Superior temporal gyrus (tissue), 1 donor: Measurements from ENCODE around the gene RNF41.

Experiments used
- DNase-seq: peaks from one replicate; pipeline ENCODE4 v3.0.0-alpha.2; 2016; ENCODE audit errors: extremely low spot score

The RNF41 gene

DNA sequence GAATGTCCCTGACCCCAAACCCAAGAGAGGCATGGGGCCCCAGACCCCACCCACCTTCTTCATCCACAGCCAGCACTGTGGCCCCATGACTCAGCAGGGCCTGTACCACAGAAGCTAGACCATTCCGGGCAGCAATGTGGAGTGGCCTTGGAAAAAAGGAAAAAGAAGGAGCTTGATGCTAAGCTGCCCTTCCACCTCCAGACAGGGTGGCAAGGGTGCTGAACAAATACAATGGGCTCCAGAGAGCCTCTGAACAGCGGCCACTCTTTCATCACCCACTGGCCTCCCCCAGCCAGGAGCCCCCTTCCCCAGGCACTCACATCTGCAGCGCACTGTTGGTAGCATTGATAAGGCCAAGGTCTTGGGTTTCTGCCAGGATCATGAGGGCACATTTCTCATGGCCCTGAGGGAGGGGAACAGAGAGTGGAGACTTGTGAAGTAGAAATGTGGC, 22.0 kb upstream of the RNF41 start:
- no peak for DNase-seq

DNA sequence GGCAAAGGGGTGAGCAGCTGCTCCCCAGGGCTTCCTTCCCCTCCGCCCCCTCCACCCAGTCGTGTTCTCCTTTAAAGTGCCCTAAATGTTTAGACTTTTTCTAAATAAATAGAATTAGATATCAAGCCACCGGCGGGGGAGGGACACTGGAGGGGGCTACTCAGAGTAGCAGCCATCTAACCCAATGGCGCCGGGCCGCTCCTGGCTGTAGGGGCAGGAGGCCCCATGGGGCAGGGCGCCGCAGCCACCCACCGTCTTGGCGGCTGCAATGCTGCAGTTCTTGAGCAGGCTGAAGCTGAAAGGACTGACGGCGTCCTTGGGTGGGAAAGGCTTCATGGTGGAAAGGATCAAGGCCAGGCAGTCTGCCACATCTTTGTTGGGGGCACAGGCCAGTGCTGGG, 21.3 kb upstream of the RNF41 start:
- DNase-seq = no peak

DNA sequence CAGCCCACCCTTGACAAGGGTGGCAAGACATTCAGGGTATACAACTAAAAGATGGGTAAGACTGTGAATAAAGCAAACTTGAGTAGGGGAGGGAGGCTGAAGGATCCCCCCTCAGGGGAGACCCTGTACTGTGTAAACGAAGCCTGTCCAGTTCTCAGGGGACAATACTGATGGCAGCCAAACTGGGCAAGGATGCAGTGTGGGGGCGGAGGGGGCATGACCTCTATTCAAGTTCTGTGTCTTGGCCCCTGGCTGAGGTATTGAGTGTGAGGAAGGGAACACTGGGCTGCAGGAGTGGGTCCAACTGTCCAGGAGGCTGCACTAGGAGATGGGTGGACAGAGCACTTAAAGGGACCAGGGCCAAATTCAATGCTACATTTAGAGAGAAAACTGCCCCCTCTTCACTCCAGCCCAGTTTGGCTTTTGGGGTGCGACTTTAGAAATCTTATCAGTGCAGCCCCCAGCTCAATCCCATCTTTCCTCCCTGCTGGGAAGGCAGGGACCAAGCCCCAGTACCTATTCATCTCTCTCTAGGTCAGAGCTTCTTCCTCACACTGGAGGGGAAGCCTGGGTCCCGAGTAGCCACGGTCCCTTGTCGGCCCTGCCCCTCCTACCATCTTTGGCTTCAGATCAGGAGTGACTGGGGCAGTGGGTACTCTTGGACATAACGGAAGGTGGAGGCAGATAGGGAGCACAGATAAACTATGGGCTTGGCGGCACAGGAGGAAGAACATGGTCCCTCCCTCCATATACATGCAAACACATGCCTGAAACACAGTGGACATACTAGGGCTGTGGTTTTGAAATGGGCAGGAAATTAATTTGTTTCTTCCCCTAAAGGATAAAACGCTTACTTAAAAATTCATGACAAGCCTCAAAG, 19.9 kb upstream of the RNF41 start:
- no peak for DNase-seq

DNA sequence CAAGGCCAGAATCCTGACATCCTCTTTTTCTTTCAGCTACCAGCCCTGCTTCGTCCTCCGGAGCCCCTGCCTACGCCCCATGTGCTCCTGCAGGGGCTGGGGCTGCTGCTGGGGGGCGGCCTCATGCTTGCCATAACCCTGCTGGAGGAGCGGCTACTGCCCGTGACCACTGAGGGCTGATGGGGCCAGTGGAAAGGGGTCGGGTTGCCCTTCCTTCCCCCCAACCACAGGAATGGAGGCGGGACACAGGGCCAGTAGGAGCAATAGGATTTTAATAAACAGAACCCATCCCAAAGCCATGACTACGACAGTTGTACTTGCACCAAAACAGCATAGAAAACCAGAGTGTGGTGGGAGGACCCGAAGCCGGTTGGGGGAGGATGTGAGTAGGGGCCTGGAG, 15.8 kb upstream of the RNF41 start:
- DNase-seq = no peak

DNA sequence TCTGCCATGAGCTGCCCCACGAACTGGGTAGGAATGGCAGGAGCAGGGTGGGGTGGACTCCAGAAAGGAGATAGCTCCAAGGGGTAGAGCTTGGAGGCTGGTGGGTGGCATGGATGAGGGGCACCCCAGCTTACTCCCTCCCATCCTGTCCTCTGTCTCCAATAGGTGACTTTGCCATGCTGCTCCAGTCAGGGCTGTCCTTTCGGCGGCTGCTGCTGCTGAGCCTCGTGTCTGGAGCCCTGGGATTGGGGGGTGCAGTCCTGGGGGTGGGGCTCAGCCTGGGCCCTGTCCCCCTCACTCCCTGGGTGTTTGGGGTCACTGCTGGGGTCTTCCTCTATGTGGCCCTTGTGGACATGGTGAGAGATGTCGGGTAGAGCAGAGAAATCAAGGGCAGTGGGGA, 15.3 kb upstream of the RNF41 start:
- DNase-seq = no peak

DNA sequence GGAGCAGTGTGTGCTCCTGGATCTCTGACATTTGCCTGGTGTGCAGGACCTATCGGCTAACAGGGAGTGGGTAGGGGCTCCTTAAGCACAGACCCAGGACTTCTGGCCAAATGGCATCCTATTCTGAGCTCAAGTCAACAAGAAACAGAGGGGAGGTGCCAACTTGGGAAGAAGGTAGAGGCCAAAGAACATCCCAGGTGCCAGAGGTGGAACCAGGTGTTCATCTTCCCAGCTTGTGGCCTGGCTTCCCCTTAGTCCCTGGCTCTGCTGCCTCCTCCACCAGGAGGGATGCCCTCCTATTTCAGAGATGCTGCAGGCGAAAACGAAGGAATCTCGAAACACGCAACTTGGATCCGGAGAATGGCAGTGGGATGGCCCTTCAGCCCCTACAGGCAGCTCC, 14.4 kb upstream of the RNF41 start:
- no peak for DNase-seq

DNA sequence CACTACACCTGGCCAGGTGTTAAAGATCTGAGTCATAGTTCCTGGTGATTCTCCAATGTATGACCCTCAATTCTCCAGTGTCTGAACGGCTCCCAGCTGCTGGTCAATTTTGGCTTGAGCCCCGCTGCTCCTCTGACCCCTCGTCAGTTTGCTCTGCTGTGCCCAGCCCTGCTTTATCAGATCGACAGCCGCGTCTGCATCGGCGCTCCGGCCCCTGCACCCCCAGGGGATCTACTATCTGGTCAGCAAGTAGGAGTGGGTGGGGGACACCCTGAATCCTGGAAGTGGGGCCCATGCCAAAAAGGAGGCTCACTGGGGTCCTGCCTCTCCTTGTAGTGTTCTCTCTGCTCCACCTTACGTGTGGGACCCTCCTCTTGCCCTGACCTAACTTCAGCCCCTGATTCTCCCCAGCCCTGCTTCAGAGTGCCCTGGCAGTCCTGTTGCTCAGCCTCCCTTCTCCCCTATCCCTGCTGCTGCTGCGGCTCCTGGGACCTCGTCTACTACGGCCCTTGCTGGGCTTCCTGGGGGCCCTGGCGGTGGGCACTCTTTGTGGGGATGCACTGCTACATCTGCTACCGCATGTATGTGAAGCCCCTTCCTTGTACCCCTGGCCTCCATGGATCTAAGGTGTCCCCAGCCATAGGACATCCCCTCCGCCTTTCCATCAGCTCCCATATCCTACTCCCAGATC, 13.2 kb upstream of the RNF41 start:
- DNase-seq = no peak

DNA sequence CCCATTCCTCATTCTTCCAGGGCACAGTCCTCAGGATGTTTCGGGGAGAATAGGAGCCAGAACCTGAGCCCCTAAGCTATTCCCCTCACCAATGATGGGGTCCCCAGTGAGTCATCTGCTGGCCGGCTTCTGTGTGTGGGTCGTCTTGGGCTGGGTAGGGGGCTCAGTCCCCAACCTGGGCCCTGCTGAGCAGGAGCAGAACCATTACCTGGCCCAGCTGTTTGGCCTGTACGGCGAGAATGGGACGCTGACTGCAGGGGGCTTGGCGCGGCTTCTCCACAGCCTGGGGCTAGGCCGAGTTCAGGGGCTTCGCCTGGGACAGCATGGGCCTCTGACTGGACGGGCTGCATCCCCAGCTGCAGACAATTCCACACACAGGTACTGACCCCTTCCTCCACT, 9.5 kb upstream of the RNF41 start:
- DNase-seq = no peak

DNA sequence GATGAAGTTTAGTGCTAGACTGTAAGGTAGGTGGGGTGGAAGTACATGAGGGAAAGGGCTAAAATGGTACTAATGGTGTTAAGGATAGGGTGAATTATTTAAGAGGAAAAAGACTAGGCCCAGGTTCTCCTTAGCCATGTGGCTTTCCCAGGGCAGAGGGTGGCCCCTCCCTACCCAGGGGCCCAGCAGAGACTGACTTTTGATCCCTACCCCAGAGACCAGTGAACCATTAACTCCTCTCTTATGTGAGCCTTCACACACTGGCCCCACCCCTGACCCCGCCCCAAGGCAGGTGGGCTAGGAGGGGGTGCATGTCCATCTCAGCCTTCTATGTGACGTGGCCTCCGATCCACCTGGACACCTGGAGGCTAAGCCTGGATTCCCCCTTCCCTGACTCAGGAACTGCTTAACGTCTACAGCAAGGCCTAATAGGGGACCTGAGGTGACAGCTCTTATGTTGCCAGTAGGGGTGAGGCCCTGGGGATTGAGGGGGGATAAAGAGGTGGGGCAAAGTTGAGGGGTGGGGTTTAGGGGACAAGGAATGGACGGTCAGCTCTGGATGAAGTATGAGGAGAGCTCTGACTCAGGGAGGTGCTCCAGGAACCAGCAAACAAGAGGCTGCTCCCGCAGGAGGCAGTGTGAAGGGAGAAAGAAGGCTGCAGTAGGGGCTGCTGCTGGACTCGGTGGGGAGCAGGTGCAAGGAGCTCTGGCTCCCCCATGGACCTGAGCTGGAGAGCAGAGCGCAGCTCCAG, 8.9 kb upstream of the RNF41 start:
- DNase-seq = no peak

DNA sequence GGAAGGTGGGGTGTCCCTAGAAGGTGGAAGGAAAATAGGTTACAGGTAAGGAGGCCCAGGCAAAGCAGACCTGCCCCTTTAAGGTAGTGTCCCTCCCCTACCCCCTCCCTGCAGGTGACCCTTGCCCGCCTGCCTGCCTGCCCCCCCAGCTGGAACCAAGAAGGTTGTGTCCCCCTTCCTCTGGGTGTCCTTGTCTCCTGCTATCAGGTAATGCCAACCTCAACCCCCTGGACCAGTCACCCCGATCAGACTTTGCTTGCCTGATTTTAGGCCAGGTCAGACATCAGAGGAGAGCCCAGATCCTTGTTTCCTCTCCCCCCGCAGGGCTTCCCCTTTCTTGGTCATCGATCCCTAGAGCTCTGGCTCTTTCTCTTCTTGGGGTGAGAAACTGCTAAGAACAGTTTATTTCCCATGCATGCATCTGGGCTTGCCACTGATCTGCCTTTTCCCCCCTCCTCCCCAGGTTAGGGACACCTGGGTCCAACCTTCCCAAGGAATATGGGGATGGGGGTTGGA, 8.3 kb upstream of the RNF41 start, which contains the start of gene SLC39A5:
Gene SLC39A5 (plus strand): TSS at position 136 of the 516 bp plus-strand sequence. CDS start 1,224 bp downstream, outside the sequence.
- no peak for DNase-seq

DNA sequence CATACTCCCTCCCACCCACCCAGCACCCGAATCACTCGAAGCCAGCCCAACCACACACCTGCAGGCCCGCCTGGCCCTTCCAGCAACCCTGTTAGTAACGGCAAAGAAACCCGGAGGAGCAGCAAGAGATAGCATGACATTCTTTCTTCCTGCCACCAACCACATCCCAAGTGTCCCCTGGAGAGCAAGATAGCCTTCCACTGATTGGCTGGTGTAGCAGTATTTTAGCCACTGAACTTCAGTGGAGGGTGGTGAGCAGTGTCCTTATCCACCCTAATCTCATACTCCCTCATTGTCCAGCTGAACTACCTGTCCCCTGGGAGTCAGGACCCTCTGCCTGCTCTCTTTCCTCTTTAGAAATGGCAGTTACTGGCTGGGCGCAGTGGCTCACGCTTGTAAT, 7.4 kb upstream of the RNF41 start:
- no peak for DNase-seq

DNA sequence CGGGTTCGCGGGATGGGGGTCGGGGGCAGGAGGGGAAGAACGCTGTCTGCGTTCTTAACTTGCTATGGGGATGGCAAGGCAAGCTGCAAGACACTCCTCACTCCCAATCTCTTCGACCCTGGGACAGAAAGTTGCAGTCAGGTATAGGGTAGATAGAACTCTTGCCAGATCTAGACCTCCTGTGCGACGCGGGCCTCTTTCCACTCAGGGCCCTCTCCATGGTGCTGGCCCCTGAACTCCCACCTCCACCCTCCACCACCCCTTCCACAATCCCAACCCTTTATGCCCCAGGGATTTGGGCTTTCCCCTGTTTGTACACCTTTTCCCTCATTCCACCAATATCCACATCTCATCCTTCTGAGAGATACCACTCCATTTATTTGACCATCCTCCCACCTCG, 3.2 kb upstream of the RNF41 start:
- no peak for DNase-seq

DNA sequence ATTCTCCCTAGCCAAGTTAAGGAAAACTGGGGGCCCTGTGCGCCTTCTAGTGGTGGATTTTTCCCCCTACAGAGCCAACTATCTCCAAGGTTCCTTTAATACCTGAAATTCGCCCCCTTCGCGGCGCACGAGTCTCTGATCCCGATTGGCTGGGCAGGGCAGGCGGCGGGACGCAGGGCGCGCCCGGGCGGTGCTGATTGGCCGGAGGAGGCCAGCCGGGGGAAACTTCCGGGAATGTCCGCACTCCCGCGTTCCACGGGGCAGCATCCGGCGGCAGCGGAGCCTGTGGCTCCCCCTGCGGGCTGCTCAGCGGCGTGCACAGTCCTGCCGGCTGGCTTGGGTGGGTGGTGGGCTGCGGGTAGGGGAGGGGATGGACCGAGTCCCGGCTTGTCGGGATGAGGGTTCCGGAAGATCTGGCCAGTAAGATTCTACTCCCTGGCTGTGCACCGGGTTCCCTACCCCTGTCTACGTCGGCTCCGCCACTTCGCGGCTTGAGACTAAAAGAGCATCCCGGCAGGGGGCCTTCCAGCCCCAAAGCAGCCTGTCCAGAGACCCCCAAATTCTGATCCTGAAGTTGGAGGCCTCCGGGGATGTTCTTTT, 2.5 kb upstream of the RNF41 start, which contains the start of gene NABP2:
Gene NABP2 (plus strand): TSS at position 241 of the 600 bp plus-strand sequence. CDS start 515 bp downstream, outside the sequence.
- DNase-seq = peak; percentile 98

DNA sequence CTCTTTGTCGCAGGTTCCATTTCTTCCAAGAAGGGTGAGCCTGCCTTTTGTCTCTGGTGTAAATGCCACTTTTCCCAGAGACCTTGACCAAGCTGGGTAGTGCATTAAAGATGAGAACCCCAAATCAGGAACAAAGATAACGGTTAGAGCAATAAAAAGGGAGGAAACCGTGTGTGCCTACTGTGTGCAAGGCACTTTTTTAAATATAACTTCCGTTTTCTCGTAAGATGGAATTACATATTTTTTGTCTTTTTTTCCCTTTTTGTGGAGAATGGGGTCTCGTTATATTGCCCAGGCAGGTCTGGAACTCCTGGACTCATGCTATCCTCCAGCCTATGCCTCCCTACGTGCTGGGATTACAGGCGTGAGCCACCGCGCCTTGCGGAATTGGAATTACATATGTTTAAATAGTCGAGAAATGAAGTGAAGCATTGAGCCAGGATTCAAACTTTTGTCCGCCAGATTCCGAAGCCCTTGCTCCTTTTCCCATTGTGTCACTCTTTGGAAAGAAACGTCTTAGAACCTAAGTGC, 1.9 kb upstream of the RNF41 start:
- no peak for DNase-seq

DNA sequence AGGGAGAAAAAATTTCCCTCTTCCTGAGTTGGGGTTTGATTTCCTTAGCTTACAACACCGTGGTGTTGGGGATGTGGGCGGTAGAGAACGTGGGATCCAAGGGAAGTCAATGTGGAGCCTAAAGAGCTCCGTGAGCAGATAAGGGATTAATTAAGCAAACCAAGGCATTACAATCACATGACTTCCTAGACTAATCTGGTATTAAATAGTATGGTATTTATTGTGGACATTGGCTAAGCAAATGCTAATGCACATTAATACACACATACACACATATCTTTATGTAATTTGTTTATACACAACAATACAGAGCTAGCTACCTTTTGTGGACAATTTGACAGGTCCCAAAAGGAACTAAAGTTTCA, 791 bp upstream of the RNF41 start:
- DNase-seq = peak; percentile 47

DNA sequence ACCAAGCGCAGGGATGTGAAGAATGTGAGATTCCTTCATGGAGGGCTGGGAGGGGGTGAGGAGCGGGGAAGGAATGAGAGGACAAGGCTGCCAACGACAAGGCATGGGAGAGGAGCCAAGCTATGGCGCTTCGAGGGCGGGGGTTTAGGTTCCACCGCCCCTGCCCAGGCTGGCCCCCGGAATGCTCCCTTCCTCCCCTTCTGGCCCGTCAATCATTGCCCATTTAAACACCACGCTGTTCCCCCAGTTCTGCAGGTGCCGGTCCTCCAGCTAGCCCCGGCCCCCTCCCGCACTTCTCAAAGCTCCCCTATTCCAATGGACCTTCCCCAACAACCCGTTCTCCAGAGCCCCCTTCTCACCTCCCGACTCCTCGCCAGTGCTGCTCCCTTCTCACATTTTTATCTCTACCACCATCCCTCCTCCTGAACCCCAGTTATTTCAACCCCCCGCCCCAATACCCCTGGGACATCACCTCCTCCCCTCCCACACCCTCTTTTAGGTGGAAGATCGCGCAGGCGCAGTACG, 428 bp downstream of the RNF41 start:
- peak; percentile 25 for DNase-seq

DNA sequence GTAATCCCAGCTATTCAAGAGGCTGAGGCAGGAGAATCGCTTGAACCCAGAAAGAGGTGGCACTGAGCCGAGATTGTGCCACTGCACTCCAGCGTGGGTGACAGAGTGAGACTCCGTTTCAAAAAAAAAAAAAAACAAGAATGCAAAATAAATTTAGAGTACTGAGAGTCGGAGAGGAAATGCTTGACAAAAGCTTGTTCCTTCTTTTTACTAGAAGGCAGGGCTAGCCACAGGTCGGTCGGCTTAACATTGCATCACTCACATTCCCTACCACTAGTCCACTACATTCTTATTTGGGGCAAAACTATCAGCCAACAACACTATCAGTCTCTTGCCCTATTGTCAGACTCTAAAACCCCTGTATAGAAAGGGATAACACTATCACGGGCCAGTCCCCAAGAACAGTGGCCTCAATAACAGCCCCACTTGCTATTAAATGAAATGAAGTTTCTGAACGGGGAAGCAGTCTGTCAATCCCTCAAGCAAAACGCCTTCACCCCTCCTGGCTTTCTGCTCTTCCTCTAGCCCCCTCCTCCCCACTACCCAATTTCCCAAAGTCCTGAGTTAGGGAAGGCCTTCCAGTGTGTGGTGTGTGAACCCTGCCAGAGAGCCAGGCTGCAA, 1.0 kb downstream of the RNF41 start:
- peak; percentile 16 for DNase-seq

DNA sequence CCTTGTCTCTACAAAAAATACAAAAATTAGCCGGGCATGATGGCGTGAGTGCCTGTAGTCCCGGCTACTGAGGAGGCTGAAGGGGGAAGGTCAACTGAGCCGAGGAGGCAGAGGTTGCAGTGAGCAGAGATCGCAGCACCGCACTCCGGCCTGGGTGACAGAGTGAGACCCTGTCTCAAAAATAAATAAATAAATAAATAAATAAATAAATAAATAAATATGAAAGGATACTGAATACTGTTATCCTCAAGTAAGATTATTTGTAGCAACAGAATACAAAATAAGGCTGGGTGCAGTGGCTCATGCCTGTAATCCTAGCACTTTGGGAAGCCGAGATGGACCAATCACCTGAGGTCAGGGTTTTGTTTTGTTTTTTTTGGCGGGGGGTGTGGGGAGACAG, 1.9 kb downstream of the RNF41 start:
- no peak for DNase-seq

DNA sequence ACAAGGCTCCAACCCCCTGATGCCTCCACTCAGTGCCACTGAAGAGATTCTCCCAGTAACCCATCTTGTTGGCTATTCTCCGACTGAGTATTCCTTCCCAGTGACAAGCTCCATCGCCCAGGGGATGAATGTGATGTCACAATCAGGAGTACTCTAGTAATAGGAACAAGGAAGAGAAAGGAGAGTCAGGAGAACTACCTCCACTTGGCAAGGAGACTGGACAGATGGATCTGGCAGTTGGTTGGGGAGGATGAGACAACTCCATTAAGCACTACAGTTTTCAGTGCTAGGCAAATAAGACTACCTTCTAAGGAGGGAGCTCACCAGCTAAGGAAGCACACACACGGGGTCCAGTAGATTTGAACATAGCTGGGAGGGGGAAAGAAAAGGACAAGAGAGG, 5.3 kb downstream of the RNF41 start:
- no peak for DNase-seq

DNA sequence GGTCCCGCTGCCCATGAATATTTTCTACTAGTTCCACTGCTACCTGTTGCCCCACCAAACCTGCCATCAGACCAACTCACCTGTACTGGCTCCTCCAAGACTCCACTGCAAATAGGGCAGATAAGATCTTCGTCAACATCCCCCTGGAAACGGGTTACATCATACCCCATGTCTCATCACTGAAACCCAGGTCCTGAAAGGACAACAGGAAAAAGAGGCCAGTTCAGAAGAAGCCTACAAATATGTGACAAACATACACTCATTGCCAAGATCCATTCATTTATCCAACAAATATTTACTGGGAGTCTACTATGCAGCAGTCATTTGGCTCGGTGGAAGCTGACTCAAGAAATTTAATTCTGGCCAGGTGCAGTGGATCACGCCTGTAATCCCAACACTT, 7.8 kb downstream of the RNF41 start:
- DNase-seq = no peak

DNA sequence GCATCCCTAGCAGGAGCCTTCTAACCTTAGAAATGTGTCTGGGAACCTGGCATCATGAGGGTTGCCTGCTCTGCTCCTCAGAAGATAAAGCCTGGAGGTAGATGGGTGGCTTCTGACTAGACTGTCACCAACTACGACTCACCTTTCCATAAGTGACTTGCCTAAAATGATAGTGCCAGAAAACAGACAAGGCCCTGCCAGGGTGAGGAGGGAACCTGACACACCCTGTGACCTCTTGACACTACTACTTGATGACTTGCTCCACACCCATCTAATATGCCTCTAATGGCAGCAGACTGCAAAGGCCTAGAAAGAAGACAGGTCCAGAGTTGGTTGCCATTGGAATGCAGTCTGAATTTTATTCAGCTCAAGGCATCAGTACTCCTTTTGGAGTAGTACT, 9.4 kb downstream of the RNF41 start:
- DNase-seq = no peak
